HepG2 (cell line): ENCODE measurements around the gene PIAS3. TPM values are rescaled to one million over a fixed set of nuclear protein-coding genes. Genes with fewer than 3 reads are reported as not detected.

Experiments used
- CHCHD3 ChIP-seq: sonication (generic); formaldehyde crosslinking; IDR thresholded peaks from 2 replicates; pipeline ENCODE4 v1.8.0; 2022; ENCODE audit warnings: mild to moderate bottlenecking, missing genetic modification reagents, moderate library complexity
- EHMT2 ChIP-seq: fragments of 200-600 bp; sonication (generic); IDR thresholded peaks from 2 replicates; pipeline ENCODE4 v1.7.0; 2017; ENCODE audit warnings: antibody characterized with exemption, low read depth, low read length, borderline replicate concordance
- ETV6 ChIP-seq: sonication (generic); formaldehyde crosslinking; conservative IDR thresholded peaks from 2 replicates; pipeline ENCODE4 v1.4.0; 2020; ENCODE audit warnings: missing genetic modification reagents
- HNRNPLL ChIP-seq: fragments of 200-400 bp; formaldehyde crosslinking; IDR thresholded peaks from 2 replicates; pipeline ENCODE4 v1.6.1; 2017; ENCODE audit warnings: mild to moderate bottlenecking, low read depth, low read length; ENCODE audit not compliant: poor library complexity, severe bottlenecking
- PTBP1 ChIP-seq: fragments of 200-400 bp; formaldehyde crosslinking; IDR thresholded peaks from 2 replicates; pipeline ENCODE4 v1.6.1; 2018; ENCODE audit warnings: low read length, low read depth; ENCODE audit not compliant: poor library complexity, severe bottlenecking
- RAD51 ChIP-seq: fragments of 450-650 bp; IDR thresholded peaks from 2 replicates; pipeline ENCODE4 v1.6.1; 2016; ENCODE audit warnings: borderline replicate concordance
- ZFAT ChIP-seq: sonication (generic); formaldehyde crosslinking; conservative IDR thresholded peaks from 2 replicates; pipeline ENCODE4 v1.8.1; 2023; ENCODE audit warnings: missing genetic modification reagents, inconsistent platforms
- ZFYVE20 ChIP-seq: sonication (generic); formaldehyde crosslinking; IDR thresholded peaks from 2 replicates; pipeline ENCODE4 v1.8.0; 2023; ENCODE audit warnings: low read depth, mild to moderate bottlenecking, moderate library complexity, missing genetic modification reagents, borderline replicate concordance
- ZNF816 ChIP-seq: sonication (generic); formaldehyde crosslinking; IDR thresholded peaks from 2 replicates; pipeline ENCODE4 v1.8.0; 2022; ENCODE audit warnings: missing genetic modification reagents, mild to moderate bottlenecking, borderline replicate concordance
- polyA plus RNA-seq, 8 experiments: library from polyadenylated mRNA; depleted of rRNA in 3 of 8; stranded (reverse) in 7 of 8; unstranded in 1 of 8; fragments of >200 nt; fragmentation: Illumina TruSeq in 4 of 8; extraction: Trizol in 4 of 8; gene quantifications; 2 replicates each; pipeline versions ENCODE4 v1.2.1 to v1.2.3, GENCODE V29; 2011 to 2016; ENCODE audit warnings: low read depth in 4 of 8, missing spikeins in 1 of 8, mixed read lengths in 1 of 8; ENCODE audit not compliant: insufficient read depth in 1 of 8
- total RNA-seq, 5 experiments: library from RNA; depleted of rRNA; stranded (reverse); fragments of >200 nt; fragmentation: Illumina TruSeq; extraction: Trizol; gene quantifications; 2 replicates each; pipeline ENCODE4 v1.2.3, GENCODE V29; 2016; ENCODE audit warnings: low read depth in 1 of 5
- TF ChIP-seq, protein P1 (sequence below): sonication (generic); formaldehyde crosslinking; IDR thresholded peaks from 2 replicates; pipeline ENCODE4 v1.4.0; 2020; ENCODE audit warnings: mild to moderate bottlenecking, missing genetic modification reagents
- TF ChIP-seq, protein P2 (sequence below): IDR thresholded peaks from 2 replicates; pipeline ENCODE4 v1.6.1; 2016
- TF ChIP-seq, protein P3 (sequence below): sonication (generic); formaldehyde crosslinking; IDR thresholded peaks from 2 replicates; pipeline ENCODE4 v1.4.0; 2020; ENCODE audit warnings: missing genetic modification reagents
- TF ChIP-seq, protein P4 (sequence below): fragments of 450-650 bp; IDR thresholded peaks from 2 replicates; pipeline ENCODE4 v1.6.1; 2017; ENCODE audit warnings: mild to moderate bottlenecking
- TF ChIP-seq, protein P5 (sequence below): sonication (generic); formaldehyde crosslinking; IDR thresholded peaks from 2 replicates; pipeline ENCODE4 v1.5.1; 2020; ENCODE audit warnings: missing genetic modification reagents, mild to moderate bottlenecking, borderline replicate concordance
- TF ChIP-seq, protein P6 (sequence below): sonication (generic); IDR thresholded peaks from 2 replicates; pipeline ENCODE4 v1.6.1; 2016; ENCODE audit warnings: low read depth, borderline replicate concordance

PIAS3 gene
- total and polyA plus RNA-seq, 2 of the 13 experiments (the other 11 are each of a cell fraction or from before 2014, with no cell fraction given), result 3.7 to 8.0 TPM

DNA sequence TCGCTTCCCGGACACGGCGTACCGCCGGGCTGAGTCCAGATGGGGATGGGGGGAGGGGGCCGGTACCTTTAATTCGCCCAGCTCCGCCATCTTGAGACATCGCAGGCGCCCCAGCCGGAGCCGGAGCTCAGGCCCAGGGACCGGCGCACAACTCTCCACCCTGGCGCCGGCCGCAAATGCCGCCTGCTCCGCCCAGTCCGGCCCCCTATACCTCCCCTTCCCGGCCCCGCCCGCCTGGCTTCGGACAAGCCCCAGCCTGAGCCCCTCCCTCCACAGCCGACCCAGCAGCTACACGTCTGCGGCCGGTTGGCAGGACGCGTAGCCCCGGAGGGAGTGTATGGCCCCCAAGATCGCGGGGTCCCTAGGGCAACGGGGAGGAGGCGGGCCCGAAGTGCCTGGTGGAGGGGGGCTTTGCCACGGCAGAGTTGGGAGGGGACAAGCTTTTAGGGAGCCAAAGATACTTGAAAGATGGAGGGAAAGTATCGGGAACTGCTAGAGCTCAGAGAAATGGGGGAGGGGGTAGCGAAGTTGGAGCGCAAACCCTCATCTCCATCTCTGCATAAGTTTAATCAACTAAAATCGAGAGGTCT lies at the start of gene PIAS3 (continued):
- TF ChIP-seq, protein P1, sequence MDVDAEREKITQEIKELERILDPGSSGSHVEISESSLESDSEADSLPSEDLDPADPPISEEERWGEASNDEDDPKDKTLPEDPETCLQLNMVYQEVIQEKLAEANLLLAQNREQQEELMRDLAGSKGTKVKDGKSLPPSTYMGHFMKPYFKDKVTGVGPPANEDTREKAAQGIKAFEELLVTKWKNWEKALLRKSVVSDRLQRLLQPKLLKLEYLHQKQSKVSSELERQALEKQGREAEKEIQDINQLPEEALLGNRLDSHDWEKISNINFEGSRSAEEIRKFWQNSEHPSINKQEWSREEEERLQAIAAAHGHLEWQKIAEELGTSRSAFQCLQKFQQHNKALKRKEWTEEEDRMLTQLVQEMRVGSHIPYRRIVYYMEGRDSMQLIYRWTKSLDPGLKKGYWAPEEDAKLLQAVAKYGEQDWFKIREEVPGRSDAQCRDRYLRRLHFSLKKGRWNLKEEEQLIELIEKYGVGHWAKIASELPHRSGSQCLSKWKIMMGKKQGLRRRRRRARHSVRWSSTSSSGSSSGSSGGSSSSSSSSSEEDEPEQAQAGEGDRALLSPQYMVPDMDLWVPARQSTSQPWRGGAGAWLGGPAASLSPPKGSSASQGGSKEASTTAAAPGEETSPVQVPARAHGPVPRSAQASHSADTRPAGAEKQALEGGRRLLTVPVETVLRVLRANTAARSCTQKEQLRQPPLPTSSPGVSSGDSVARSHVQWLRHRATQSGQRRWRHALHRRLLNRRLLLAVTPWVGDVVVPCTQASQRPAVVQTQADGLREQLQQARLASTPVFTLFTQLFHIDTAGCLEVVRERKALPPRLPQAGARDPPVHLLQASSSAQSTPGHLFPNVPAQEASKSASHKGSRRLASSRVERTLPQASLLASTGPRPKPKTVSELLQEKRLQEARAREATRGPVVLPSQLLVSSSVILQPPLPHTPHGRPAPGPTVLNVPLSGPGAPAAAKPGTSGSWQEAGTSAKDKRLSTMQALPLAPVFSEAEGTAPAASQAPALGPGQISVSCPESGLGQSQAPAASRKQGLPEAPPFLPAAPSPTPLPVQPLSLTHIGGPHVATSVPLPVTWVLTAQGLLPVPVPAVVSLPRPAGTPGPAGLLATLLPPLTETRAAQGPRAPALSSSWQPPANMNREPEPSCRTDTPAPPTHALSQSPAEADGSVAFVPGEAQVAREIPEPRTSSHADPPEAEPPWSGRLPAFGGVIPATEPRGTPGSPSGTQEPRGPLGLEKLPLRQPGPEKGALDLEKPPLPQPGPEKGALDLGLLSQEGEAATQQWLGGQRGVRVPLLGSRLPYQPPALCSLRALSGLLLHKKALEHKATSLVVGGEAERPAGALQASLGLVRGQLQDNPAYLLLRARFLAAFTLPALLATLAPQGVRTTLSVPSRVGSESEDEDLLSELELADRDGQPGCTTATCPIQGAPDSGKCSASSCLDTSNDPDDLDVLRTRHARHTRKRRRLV (CRISPR knock-in tag), result 0 out of 2 replicates have a peak, but pooled peaks have one; percentile 20
- TF ChIP-seq ZNF816 (CRISPR knock-in tag) (no peak), EHMT2 (no peak), ZFAT (no peak), PTBP1 (no peak), HNRNPLL (peak; percentile 93), ETV6 (CRISPR knock-in tag) (no peak), ZFYVE20 (CRISPR knock-in tag) (no peak), RAD51 (no peak), CHCHD3 (CRISPR knock-in tag) (no peak)
- TF ChIP-seq, protein P2, sequence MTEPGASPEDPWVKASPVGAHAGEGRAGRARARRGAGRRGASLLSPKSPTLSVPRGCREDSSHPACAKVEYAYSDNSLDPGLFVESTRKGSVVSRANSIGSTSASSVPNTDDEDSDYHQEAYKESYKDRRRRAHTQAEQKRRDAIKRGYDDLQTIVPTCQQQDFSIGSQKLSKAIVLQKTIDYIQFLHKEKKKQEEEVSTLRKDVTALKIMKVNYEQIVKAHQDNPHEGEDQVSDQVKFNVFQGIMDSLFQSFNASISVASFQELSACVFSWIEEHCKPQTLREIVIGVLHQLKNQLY (CRISPR knock-in tag), result no peak
- TF ChIP-seq, protein P3, sequence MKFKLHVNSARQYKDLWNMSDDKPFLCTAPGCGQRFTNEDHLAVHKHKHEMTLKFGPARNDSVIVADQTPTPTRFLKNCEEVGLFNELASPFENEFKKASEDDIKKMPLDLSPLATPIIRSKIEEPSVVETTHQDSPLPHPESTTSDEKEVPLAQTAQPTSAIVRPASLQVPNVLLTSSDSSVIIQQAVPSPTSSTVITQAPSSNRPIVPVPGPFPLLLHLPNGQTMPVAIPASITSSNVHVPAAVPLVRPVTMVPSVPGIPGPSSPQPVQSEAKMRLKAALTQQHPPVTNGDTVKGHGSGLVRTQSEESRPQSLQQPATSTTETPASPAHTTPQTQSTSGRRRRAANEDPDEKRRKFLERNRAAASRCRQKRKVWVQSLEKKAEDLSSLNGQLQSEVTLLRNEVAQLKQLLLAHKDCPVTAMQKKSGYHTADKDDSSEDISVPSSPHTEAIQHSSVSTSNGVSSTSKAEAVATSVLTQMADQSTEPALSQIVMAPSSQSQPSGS (CRISPR knock-in tag), result no peak
- TF ChIP-seq, protein P4, sequence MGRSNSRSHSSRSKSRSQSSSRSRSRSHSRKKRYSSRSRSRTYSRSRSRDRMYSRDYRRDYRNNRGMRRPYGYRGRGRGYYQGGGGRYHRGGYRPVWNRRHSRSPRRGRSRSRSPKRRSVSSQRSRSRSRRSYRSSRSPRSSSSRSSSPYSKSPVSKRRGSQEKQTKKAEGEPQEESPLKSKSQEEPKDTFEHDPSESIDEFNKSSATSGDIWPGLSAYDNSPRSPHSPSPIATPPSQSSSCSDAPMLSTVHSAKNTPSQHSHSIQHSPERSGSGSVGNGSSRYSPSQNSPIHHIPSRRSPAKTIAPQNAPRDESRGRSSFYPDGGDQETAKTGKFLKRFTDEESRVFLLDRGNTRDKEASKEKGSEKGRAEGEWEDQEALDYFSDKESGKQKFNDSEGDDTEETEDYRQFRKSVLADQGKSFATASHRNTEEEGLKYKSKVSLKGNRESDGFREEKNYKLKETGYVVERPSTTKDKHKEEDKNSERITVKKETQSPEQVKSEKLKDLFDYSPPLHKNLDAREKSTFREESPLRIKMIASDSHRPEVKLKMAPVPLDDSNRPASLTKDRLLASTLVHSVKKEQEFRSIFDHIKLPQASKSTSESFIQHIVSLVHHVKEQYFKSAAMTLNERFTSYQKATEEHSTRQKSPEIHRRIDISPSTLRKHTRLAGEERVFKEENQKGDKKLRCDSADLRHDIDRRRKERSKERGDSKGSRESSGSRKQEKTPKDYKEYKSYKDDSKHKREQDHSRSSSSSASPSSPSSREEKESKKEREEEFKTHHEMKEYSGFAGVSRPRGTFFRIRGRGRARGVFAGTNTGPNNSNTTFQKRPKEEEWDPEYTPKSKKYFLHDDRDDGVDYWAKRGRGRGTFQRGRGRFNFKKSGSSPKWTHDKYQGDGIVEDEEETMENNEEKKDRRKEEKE, result no peak
- TF ChIP-seq, protein P5, sequence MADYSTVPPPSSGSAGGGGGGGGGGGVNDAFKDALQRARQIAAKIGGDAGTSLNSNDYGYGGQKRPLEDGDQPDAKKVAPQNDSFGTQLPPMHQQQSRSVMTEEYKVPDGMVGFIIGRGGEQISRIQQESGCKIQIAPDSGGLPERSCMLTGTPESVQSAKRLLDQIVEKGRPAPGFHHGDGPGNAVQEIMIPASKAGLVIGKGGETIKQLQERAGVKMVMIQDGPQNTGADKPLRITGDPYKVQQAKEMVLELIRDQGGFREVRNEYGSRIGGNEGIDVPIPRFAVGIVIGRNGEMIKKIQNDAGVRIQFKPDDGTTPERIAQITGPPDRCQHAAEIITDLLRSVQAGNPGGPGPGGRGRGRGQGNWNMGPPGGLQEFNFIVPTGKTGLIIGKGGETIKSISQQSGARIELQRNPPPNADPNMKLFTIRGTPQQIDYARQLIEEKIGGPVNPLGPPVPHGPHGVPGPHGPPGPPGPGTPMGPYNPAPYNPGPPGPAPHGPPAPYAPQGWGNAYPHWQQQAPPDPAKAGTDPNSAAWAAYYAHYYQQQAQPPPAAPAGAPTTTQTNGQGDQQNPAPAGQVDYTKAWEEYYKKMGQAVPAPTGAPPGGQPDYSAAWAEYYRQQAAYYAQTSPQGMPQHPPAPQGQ (CRISPR knock-in tag), result no peak
- TF ChIP-seq, protein P6, sequence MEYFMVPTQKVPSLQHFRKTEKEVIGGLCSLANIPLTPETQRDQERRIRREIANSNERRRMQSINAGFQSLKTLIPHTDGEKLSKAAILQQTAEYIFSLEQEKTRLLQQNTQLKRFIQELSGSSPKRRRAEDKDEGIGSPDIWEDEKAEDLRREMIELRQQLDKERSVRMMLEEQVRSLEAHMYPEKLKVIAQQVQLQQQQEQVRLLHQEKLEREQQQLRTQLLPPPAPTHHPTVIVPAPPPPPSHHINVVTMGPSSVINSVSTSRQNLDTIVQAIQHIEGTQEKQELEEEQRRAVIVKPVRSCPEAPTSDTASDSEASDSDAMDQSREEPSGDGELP, result peak; percentile 42; the same call in 1 of the 2 replicates
